ENCODE measurements around the gene ADARB1. TPM values are rescaled to one million over a fixed set of nuclear protein-coding genes. Genes with fewer than 3 reads are reported as not detected.

The ADARB1 gene
- total RNA-seq, 1 experiment from 2014 or later, result 12.1 TPM

GRCh38 chr21:45264912-45265515, 190.6 kb downstream of the ADARB1 start:
- CTCF ChIA-PET, result no interaction called here
- no peaks in the 10 kb centered on the region for H4K20me1 ChIP-seq (ENCODE audit: insufficient read depth)

GRCh38 chr21:45265721-45266517, 191.5 kb downstream of the ADARB1 start:
- TF ChIP-seq CTCF (conservative IDR thresholded peaks at IDR 0.05) (no peak), EZH2 (IDR thresholded peaks at IDR 0.05; ENCODE audit: low read depth) (no peak)
- CTCF ChIA-PET, result no interaction called here
- no TSS peak for BruUV-seq (replicated peaks)
- H3K9me3 ChIP-seq (ENCODE audit: insufficient read depth, low read depth), result no peaks in the 10 kb centered on the region
- no peak for DNase-seq
- intact Hi-C loops (cut with micrococcal nuclease; ENCODE audit: unreplicated experiment), result no loop called here
- H3K36me3 ChIP-seq (ENCODE audit: low read depth), result no peaks in the 10 kb centered on the region
- POLR2A ChIA-PET (ENCODE audit: unreplicated experiment), result no interaction called here
- H3K27ac ChIP-seq, result no peak overlapping the region
- H3K4me3 ChIP-seq, result no peak overlapping the region
- no peaks in the 10 kb centered on the region for H3F3A ChIP-seq (ENCODE audit: insufficient read depth, low read depth)
- H3K9me2 ChIP-seq (ENCODE audit: insufficient read depth), result no peaks in the 10 kb centered on the region
- no peaks in the 10 kb centered on the region for H3K4me1 ChIP-seq (replicated peaks; ENCODE audit: insufficient read depth)
- no peaks in the 10 kb centered on the region for H3K79me2 ChIP-seq (ENCODE audit: low read depth)
- H3K27me3 ChIP-seq (ENCODE audit: insufficient read depth, low read depth), result no peaks in the 10 kb centered on the region
- no peaks in the 10 kb centered on the region for H4K20me1 ChIP-seq (ENCODE audit: insufficient read depth)
- no peak overlapping the region for H2AFZ ChIP-seq
- no peak overlapping the region for H3K4me2 ChIP-seq

More at GRCh38 chr21:45264912-45265515, 190.6 kb downstream of the ADARB1 start:
- POLR2A ChIA-PET (ENCODE audit: unreplicated experiment), result no interaction called here
- Histone ChIP-seq H3K9me3 (ENCODE audit: insufficient read depth, low read depth) (no peaks in the 10 kb centered on the region), H3F3A (ENCODE audit: insufficient read depth, low read depth) (no peaks in the 10 kb centered on the region), H3K79me2 (ENCODE audit: low read depth) (no peaks in the 10 kb centered on the region), H3K4me3 (no peak overlapping the region), H2AFZ (no peak overlapping the region), H3K27ac (no peak overlapping the region), H3K4me2 (no peak overlapping the region), H3K9me2 (ENCODE audit: insufficient read depth) (no peaks in the 10 kb centered on the region), H3K36me3 (ENCODE audit: low read depth) (no peaks in the 10 kb centered on the region), H3K27me3 (ENCODE audit: insufficient read depth, low read depth) (no peaks in the 10 kb centered on the region), H3K4me1 (replicated peaks; ENCODE audit: insufficient read depth) (no peaks in the 10 kb centered on the region)
- DNase-seq, result no peak
- TF ChIP-seq CTCF (conservative IDR thresholded peaks at IDR 0.05) (no peak), EZH2 (IDR thresholded peaks at IDR 0.05; ENCODE audit: low read depth) (no peak)
- no TSS peak for BruUV-seq (replicated peaks)
- intact Hi-C loops (cut with micrococcal nuclease; ENCODE audit: unreplicated experiment), result no loop called here

- Histone ChIP-seq H3K36me3 (ENCODE audit: low read depth) (no peaks in the 10 kb centered on the region), H3K27ac (no peak overlapping the region), H3K4me2 (no peak overlapping the region), H2AFZ (no peak overlapping the region), H3K4me1 (replicated peaks; ENCODE audit: insufficient read depth) (no peaks in the 10 kb centered on the region), H3K27me3 (ENCODE audit: insufficient read depth, low read depth) (no peaks in the 10 kb centered on the region), H3K9me3 (ENCODE audit: insufficient read depth, low read depth) (0 out of 2 replicates have a peak, but pooled peaks cover under 1% of the 10 kb centered on the region), H3K4me3 (no peak overlapping the region), H3K79me2 (ENCODE audit: low read depth) (no peaks in the 10 kb centered on the region), H3F3A (ENCODE audit: insufficient read depth, low read depth) (no peaks in the 10 kb centered on the region), H3K9me2 (ENCODE audit: insufficient read depth) (no peaks in the 10 kb centered on the region), H4K20me1 (ENCODE audit: insufficient read depth) (peaks cover 7% of the 10 kb centered on the region; the same call in 1 of the 2 replicates)
- POLR2A ChIA-PET (ENCODE audit: unreplicated experiment), result interaction anchor here (0.6 kb wide), 1 partner anchor 21 kb away, joined by 4 read pairs; the partner anchor contains the start of gene POFUT2
- intact Hi-C loops (cut with micrococcal nuclease; ENCODE audit: unreplicated experiment), result no loop called here
- BruUV-seq (replicated peaks), result no TSS peak
- DNase-seq, result no peak
- TF ChIP-seq EZH2 (IDR thresholded peaks at IDR 0.05; ENCODE audit: low read depth) (no peak), CTCF (conservative IDR thresholded peaks at IDR 0.05) (no peak)
- CTCF ChIA-PET, result no interaction called here
These were observed 192.4 kb downstream of the ADARB1 start for GRCh38 chr21:45266518-45267389.
